Breast epithelium (tissue), 4 donors: Measurements from ENCODE around the gene NCDN. TPM values are rescaled to one million over a fixed set of nuclear protein-coding genes. Genes with fewer than 3 reads are reported as not detected.

Experiments used
- DNase-seq, 2 donors: peaks; one replicate each; pipeline ENCODE4 v3.0.0-alpha.2; 2019; ENCODE audit warnings: low spot score in 2 of 2
- H3K27ac ChIP-seq, 2 donors: fragments of 200-600 bp; sonication (generic) in 1 of 2; one replicate each; pipeline ENCODE4 v1.5.1; 2016 to 2019; ENCODE audit warnings: mild to moderate bottlenecking in 1 of 2
- H3K27me3 ChIP-seq, 2 donors: fragments of 200-600 bp; sonication (generic) in 1 of 2; one replicate each; pipeline versions ENCODE4 v1.5.1 to v1.6.0; 2017 to 2019; ENCODE audit warnings: control low read depth in 1 of 2, mild to moderate bottlenecking in 1 of 2
- H3K36me3 ChIP-seq: fragments of 200-600 bp; one replicate; pipeline ENCODE4 v1.5.1; 2019
- H3K4me1 ChIP-seq, 2 donors: fragments of 200-600 bp; sonication (generic); one replicate each; pipeline ENCODE4 v1.5.1; 2016 to 2019; ENCODE audit warnings: control low read depth in 1 of 2
- H3K4me3 ChIP-seq, 3 donors: fragments of 200-600 bp; sonication (generic); 1 replicate in 2 of 3; 2 replicates in 1 of 3; pipeline ENCODE4 v1.5.1; 2016 to 2019; ENCODE audit warnings: mild to moderate bottlenecking in 3 of 3, moderate library complexity in 2 of 3
- H3K9me3 ChIP-seq, 2 donors: fragments of 200-600 bp; sonication (generic) in 1 of 2; one replicate each; pipeline ENCODE4 v1.5.1; 2016 to 2019; ENCODE audit warnings: control low read depth in 1 of 2
- CTCF ChIP-seq, 3 donors: fragments of 450-650 bp; IDR thresholded peaks; one replicate each; pipeline ENCODE4 v1.5.1; 2016 to 2017; ENCODE audit warnings: antibody characterized with exemption in 3 of 3, mild to moderate bottlenecking in 3 of 3, moderate library complexity in 3 of 3
- POLR2A ChIP-seq: fragments of 450-650 bp; IDR thresholded peaks from one replicate; pipeline ENCODE4 v1.6.1; 2016; ENCODE audit warnings: antibody characterized with exemption, mild to moderate bottlenecking, moderate library complexity
- POLR2AphosphoS5 ChIP-seq, 3 donors: sonication (generic); formaldehyde crosslinking; IDR thresholded peaks; one replicate each; pipeline ENCODE4 v1.6.1; 2017; ENCODE audit warnings: antibody characterized with exemption in 3 of 3
- intact Hi-C: fragments of 100-400 bp; cut with DNase I; formaldehyde crosslinking; loops from one replicate; pipeline ENCODE4 v1.15.1; 2023; ENCODE audit warnings: low total_unique reads
- total RNA-seq, 3 donors: library from RNA; depleted of rRNA; stranded (reverse); fragments of >200 nt; gene quantifications; one replicate each; pipeline ENCODE4 v1.1.0, GENCODE V29; 2016

NCDN gene
- total RNA-seq, 3 donors from 2014 or later = 9.9 to 22.3 (median 16.2) TPM

GRCh38 chr1:35597870-35598269 lies 40.3 kb downstream of the NCDN start:
- no peaks in the 10 kb centered on the region for H3K4me1 ChIP-seq
- H3K36me3 ChIP-seq = no peaks in the 10 kb centered on the region
- no peak overlapping the region for H3K4me3 ChIP-seq
- no peak for TF ChIP-seq CTCF (IDR thresholded peaks at IDR 0.05)
- TF ChIP-seq POLR2AphosphoS5 (IDR thresholded peaks at IDR 0.05) = no peak
- TF ChIP-seq POLR2A = no peak
- no peaks in the 10 kb centered on the region for H3K9me3 ChIP-seq
- intact Hi-C loops = no loop called here
- H3K27me3 ChIP-seq = no peaks in the 10 kb centered on the region
- H3K27ac ChIP-seq = no peak overlapping the region
- DNase-seq = no peak

- Histone ChIP-seq H3K27ac (no peak overlapping the region), H3K4me3 (no peak overlapping the region), H3K9me3 (no peaks in the 10 kb centered on the region), H3K4me1 (no peaks in the 10 kb centered on the region), H3K27me3 (no peaks in the 10 kb centered on the region), H3K36me3 (no peaks in the 10 kb centered on the region)
- TF ChIP-seq POLR2A (no peak), CTCF (IDR thresholded peaks at IDR 0.05) (no peak), POLR2AphosphoS5 (IDR thresholded peaks at IDR 0.05) (no peak)
- DNase-seq = no peak
- intact Hi-C loops = no loop called here
These were observed 41.3 kb downstream of the NCDN start for GRCh38 chr1:35598895-35599294.

GRCh38 chr1:35599411-35599810 lies 41.8 kb downstream of the NCDN start:
- TF ChIP-seq POLR2A (no peak), CTCF (IDR thresholded peaks at IDR 0.05) (no peak), POLR2AphosphoS5 (IDR thresholded peaks at IDR 0.05) (no peak)
- H3K36me3 ChIP-seq = no peaks in the 10 kb centered on the region
- H3K4me3 ChIP-seq = no peak overlapping the region
- no peaks in the 10 kb centered on the region for H3K27me3 ChIP-seq
- no peak overlapping the region for H3K27ac ChIP-seq
- no peaks in the 10 kb centered on the region for H3K9me3 ChIP-seq
- H3K4me1 ChIP-seq = no peaks in the 10 kb centered on the region
- intact Hi-C loops = no loop called here
- DNase-seq = no peak

- no peaks in the 10 kb centered on the region for H3K4me1 ChIP-seq
- H3K27ac ChIP-seq = no peak overlapping the region
- H3K27me3 ChIP-seq = no peaks in the 10 kb centered on the region
- no peak for DNase-seq
- no peaks in the 10 kb centered on the region for H3K9me3 ChIP-seq
- no peak overlapping the region for H3K4me3 ChIP-seq
- intact Hi-C loops = no loop called here
- TF ChIP-seq POLR2A (no peak), CTCF (IDR thresholded peaks at IDR 0.05) (no peak), POLR2AphosphoS5 (IDR thresholded peaks at IDR 0.05) (no peak)
- H3K36me3 ChIP-seq = no peaks in the 10 kb centered on the region
These were observed 43.0 kb downstream of the NCDN start for GRCh38 chr1:35600593-35600992.

- Histone ChIP-seq H3K27ac (no peak overlapping the region), H3K27me3 (no peaks in the 10 kb centered on the region), H3K4me3 (no peak overlapping the region), H3K9me3 (no peaks in the 10 kb centered on the region), H3K36me3 (no peaks in the 10 kb centered on the region), H3K4me1 (no peaks in the 10 kb centered on the region)
- DNase-seq = no peak
- intact Hi-C loops = no loop called here
- TF ChIP-seq CTCF (IDR thresholded peaks at IDR 0.05) (no peak), POLR2AphosphoS5 (IDR thresholded peaks at IDR 0.05) (no peak), POLR2A (no peak)
These were observed 45.9 kb downstream of the NCDN start for GRCh38 chr1:35603468-35603867.
